ENCODE measurements around the gene EVA1B. TPM values are rescaled to one million over a fixed set of nuclear protein-coding genes. Genes with fewer than 3 reads are reported as not detected.

Gene EVA1B
- total and polyA plus RNA-seq, 2 experiments from 2014 or later, result 68.7 to 82.2 TPM

- Histone ChIP-seq H3K4me1 (ENCODE audit: insufficient read depth) (no peaks in the 10 kb centered on the region), H4K20me1 (ENCODE audit: insufficient read depth, poor library complexity, severe bottlenecking) (no peaks in the 10 kb centered on the region), H3K4me2 (no peak overlapping the region), H3K27ac (no peak overlapping the region), H3K79me2 (no peaks in the 10 kb centered on the region), H3K36me3 (replicated peaks; ENCODE audit: insufficient read depth, low read depth) (no peaks in the 10 kb centered on the region), H3K27me3 (no peaks in the 10 kb centered on the region), H3K4me3 (no peak overlapping the region), H2AFZ (no peak overlapping the region), H3K9me3 (ENCODE audit: low read depth) (no peaks in the 10 kb centered on the region), H3K9me2 (replicated peaks; ENCODE audit: insufficient read depth) (no peaks in the 10 kb centered on the region)
- TF ChIP-seq EZH2phosphoT487 (IDR thresholded peaks at IDR 0.05; ENCODE audit: low read depth, severe bottlenecking, unreplicated experiment) (no peak), EZH2 (IDR thresholded peaks at IDR 0.05; ENCODE audit: borderline replicate concordance) (no peak), CTCF (IDR thresholded peaks at IDR 0.05; ENCODE audit: poor library complexity) (no peak)
- DNase-seq (ENCODE audit: low spot score), result no peak
- WGBS (ENCODE audit: low lambda C conversion rate, missing lambda C conversion rate), result 91% methylated on average over 7 of the region's 7 CpGs
These were observed 15.8 kb upstream of the EVA1B start for GRCh38 chr1:36339215-36339614.

GRCh38 chr1:36337830-36338229 is 14.4 kb upstream of the EVA1B start:
- Histone ChIP-seq H3K4me1 (ENCODE audit: insufficient read depth) (no peaks in the 10 kb centered on the region), H3K27ac (no peak overlapping the region), H3K9me3 (ENCODE audit: low read depth) (no peaks in the 10 kb centered on the region), H3K4me2 (no peak overlapping the region), H3K79me2 (no peaks in the 10 kb centered on the region), H3K4me3 (no peak overlapping the region), H3K9me2 (replicated peaks; ENCODE audit: insufficient read depth) (no peaks in the 10 kb centered on the region), H3K36me3 (replicated peaks; ENCODE audit: insufficient read depth, low read depth) (no peaks in the 10 kb centered on the region), H4K20me1 (ENCODE audit: insufficient read depth, poor library complexity, severe bottlenecking) (no peaks in the 10 kb centered on the region), H2AFZ (no peak overlapping the region), H3K27me3 (no peaks in the 10 kb centered on the region)
- no peak for TF ChIP-seq EZH2phosphoT487 (IDR thresholded peaks at IDR 0.05; ENCODE audit: low read depth, severe bottlenecking, unreplicated experiment)
- no peak for TF ChIP-seq EZH2 (IDR thresholded peaks at IDR 0.05; ENCODE audit: borderline replicate concordance)
- TF ChIP-seq CTCF (IDR thresholded peaks at IDR 0.05; ENCODE audit: poor library complexity), result no peak
- DNase-seq (ENCODE audit: low spot score), result no peak
- whole genome bisulfite sequencing (ENCODE audit: low lambda C conversion rate, missing lambda C conversion rate), result 97% methylated on average over 6 of the region's 6 CpGs

GRCh38 chr1:36330940-36331339 is 7.5 kb upstream of the EVA1B start:
- no peak for DNase-seq (ENCODE audit: low spot score)
- H3K79me2 ChIP-seq, result no peaks in the 10 kb centered on the region
- no peak overlapping the region for H3K27ac ChIP-seq
- no peak for TF ChIP-seq CTCF (IDR thresholded peaks at IDR 0.05; ENCODE audit: poor library complexity)
- no peak for TF ChIP-seq EZH2 (IDR thresholded peaks at IDR 0.05; ENCODE audit: borderline replicate concordance)
- H3K9me3 ChIP-seq (ENCODE audit: low read depth), result no peaks in the 10 kb centered on the region
- no peak overlapping the region for H3K4me2 ChIP-seq
- no peaks in the 10 kb centered on the region for H3K36me3 ChIP-seq (replicated peaks; ENCODE audit: insufficient read depth, low read depth)
- no peaks in the 10 kb centered on the region for H3K9me2 ChIP-seq (replicated peaks; ENCODE audit: insufficient read depth)
- WGBS (ENCODE audit: low lambda C conversion rate, missing lambda C conversion rate), result 89% methylated on average over 15 of the region's 15 CpGs
- H4K20me1 ChIP-seq (ENCODE audit: insufficient read depth, poor library complexity, severe bottlenecking), result no peaks in the 10 kb centered on the region
- no peaks in the 10 kb centered on the region for H3K27me3 ChIP-seq
- no peak overlapping the region for H3K4me3 ChIP-seq
- H3K4me1 ChIP-seq (ENCODE audit: insufficient read depth), result peaks cover 10% of the 10 kb centered on the region
- H2AFZ ChIP-seq, result no peak overlapping the region

GRCh38 chr1:36329817-36330216 is 6.4 kb upstream of the EVA1B start:
- TF ChIP-seq EZH2phosphoT487 (IDR thresholded peaks at IDR 0.05; ENCODE audit: low read depth, severe bottlenecking, unreplicated experiment) (no peak), EZH2 (IDR thresholded peaks at IDR 0.05; ENCODE audit: borderline replicate concordance) (no peak), CTCF (IDR thresholded peaks at IDR 0.05; ENCODE audit: poor library complexity) (no peak)
- no peak overlapping the region for H3K4me2 ChIP-seq
- H3K4me1 ChIP-seq (ENCODE audit: insufficient read depth), result peaks cover 14% of the 10 kb centered on the region
- no peaks in the 10 kb centered on the region for H3K27me3 ChIP-seq
- no peaks in the 10 kb centered on the region for H3K9me3 ChIP-seq (ENCODE audit: low read depth)
- 91% methylated on average over 9 of the region's 9 CpGs for WGBS (ENCODE audit: low lambda C conversion rate, missing lambda C conversion rate)
- no peaks in the 10 kb centered on the region for H4K20me1 ChIP-seq (ENCODE audit: insufficient read depth, poor library complexity, severe bottlenecking)
- H3K79me2 ChIP-seq, result no peaks in the 10 kb centered on the region
- no peaks in the 10 kb centered on the region for H3K9me2 ChIP-seq (replicated peaks; ENCODE audit: insufficient read depth)
- no peaks in the 10 kb centered on the region for H3K36me3 ChIP-seq (replicated peaks; ENCODE audit: insufficient read depth, low read depth)
- H2AFZ ChIP-seq, result no peak overlapping the region
- no peak overlapping the region for H3K4me3 ChIP-seq
- no peak overlapping the region for H3K27ac ChIP-seq
- DNase-seq (ENCODE audit: low spot score), result no peak

Measured in hepatocyte (in vitro differentiated cells).